Common myeloid progenitor, CD34-positive (primary cell): ENCODE results near the gene SCUBE2.
"Not testable (repeated sequence)": the region's sequence is repeated elsewhere in the genome, so short reads cannot be mapped to it uniquely, and the experiment has no call there.

Experiments
- CTCF ChIA-PET: fragments of 350-600 bp; sonication (Branson Sonifier 250); formaldehyde crosslinking; loops from one replicate; lab custom pipeline; 2021; ENCODE audit warnings: antibody characterized with exemption; lab: Charles Lee
- POLR2A ChIA-PET: fragments of 350-600 bp; sonication (Branson Sonifier 250); formaldehyde crosslinking; loops from one replicate; lab custom pipeline; 2021; ENCODE audit warnings: antibody characterized with exemption; lab: Charles Lee
- DNase-seq, 3 donors: peaks; one replicate each; pipeline versions ENCODE4 v3.0.0 to v3.0.0-alpha.2; 2013
- H3K27ac ChIP-seq, 2 experiments: 1 replicate in 1 of 2; 2 replicates in 1 of 2; pipeline ENCODE4 v1.7.0; 2013; ENCODE audit warnings: inconsistent platforms in 2 of 2, low read length in 2 of 2, mild to moderate bottlenecking in 2 of 2, low read depth in 1 of 2, moderate library complexity in 1 of 2; ENCODE audit not compliant: severe bottlenecking in 2 of 2, insufficient read depth in 1 of 2, poor library complexity in 1 of 2
- H3K27me3 ChIP-seq, 5 experiments: replicated peaks in 2 of 5; 1 replicate in 3 of 5; 2 replicates in 2 of 5; pipeline versions ENCODE4 v1.6.1 to v1.7.0; 2013; ENCODE audit warnings: low read length in 4 of 5, mild to moderate bottlenecking in 2 of 5, moderate library complexity in 2 of 5, inconsistent platforms in 1 of 5; ENCODE audit not compliant: insufficient read depth in 5 of 5, control insufficient read depth in 4 of 5
- H3K36me3 ChIP-seq, 4 experiments: 1 replicate in 2 of 4; 2 replicates in 2 of 4; pipeline versions ENCODE4 v1.6.1 to v1.7.0; 2013; ENCODE audit warnings: low read length in 3 of 4, control low read depth in 1 of 4, mild to moderate bottlenecking in 1 of 4; ENCODE audit not compliant: control insufficient read depth in 4 of 4, insufficient read depth in 4 of 4
- H3K4me1 ChIP-seq, 4 experiments: 1 replicate in 3 of 4; 2 replicates in 1 of 4; pipeline versions ENCODE4 v1.6.1 to v1.7.1; 2013; ENCODE audit warnings: low read length in 3 of 4, mild to moderate bottlenecking in 3 of 4, control low read depth in 1 of 4, inconsistent platforms in 1 of 4, moderate library complexity in 1 of 4; ENCODE audit not compliant: control insufficient read depth in 4 of 4, insufficient read depth in 4 of 4; ENCODE audit errors: control extremely low read depth in 1 of 4
- H3K4me3 ChIP-seq, 7 experiments: 1 replicate in 4 of 7; 2 replicates in 3 of 7; pipeline versions ENCODE4 v1.5.1 to v1.7.0; 2013; ENCODE audit warnings: mild to moderate bottlenecking in 7 of 7, low read length in 6 of 7, moderate library complexity in 6 of 7, inconsistent platforms in 2 of 7, low read depth in 2 of 7, control low read depth in 1 of 7; ENCODE audit not compliant: insufficient read depth in 4 of 7, control insufficient read depth in 1 of 7; ENCODE audit errors: extremely low read depth in 1 of 7
- H3K9me3 ChIP-seq, 5 experiments: 1 replicate in 4 of 5; 2 replicates in 1 of 5; pipeline versions ENCODE4 v1.6.1 to v1.7.1; 2013; ENCODE audit warnings: low read length in 4 of 5, mild to moderate bottlenecking in 2 of 5, inconsistent platforms in 1 of 5, low read depth in 1 of 5, moderate library complexity in 1 of 5; ENCODE audit not compliant: control insufficient read depth in 4 of 5, insufficient read depth in 2 of 5; ENCODE audit errors: control extremely low read depth in 1 of 5
- WGBS: methylation state at CpG from one replicate; pipeline ENCODE4 v1.1.5; 2013; ENCODE audit not compliant: insufficient coverage; 5-methylcytosine and 5-hydroxymethylcytosine counted together

SCUBE2 gene

GRCh38 chr11:9015677-9016076 lies 75.7 kb downstream of the SCUBE2 start:
- 17% methylated on average over 4 of the region's 4 CpGs for WGBS
- Histone ChIP-seq H3K27ac (no peak overlapping the region), H3K27me3 (no peaks in the 10 kb centered on the region), H3K9me3 (no peaks in the 10 kb centered on the region), H3K4me3 (no peak overlapping the region), H3K36me3 (no peaks in the 10 kb centered on the region), H3K4me1 (peaks cover 0 to 18% (median 13%) of the 10 kb centered on the region in 4 experiments)
- peak; percentile 69 to 84 (median 80) for DNase-seq
- CTCF ChIA-PET, result interaction anchor here (0.7 to 10.8 kb wide), 27 partner anchors 8 to 492 kb away, joined by 3 to 131 read pairs (median 4); partner anchors contain the start of gene NRIP3
- POLR2A ChIA-PET, result interaction anchor here (0.5 kb wide), 1 partner anchor 77 kb away, joined by 8 read pairs; no protein-coding TSS in a partner anchor

GRCh38 chr11:9014826-9015225 lies 76.6 kb downstream of the SCUBE2 start:
- no peak overlapping the region for H3K4me3 ChIP-seq
- no peak for DNase-seq
- H3K9me3 ChIP-seq, result no peaks in the 10 kb centered on the region
- peaks cover 0 to 18% (median 13%) of the 10 kb centered on the region in 4 experiments for H3K4me1 ChIP-seq
- H3K36me3 ChIP-seq, result no peaks in the 10 kb centered on the region
- ChIA-PET POLR2A (no interaction called here), CTCF (interaction anchor here (0.8 to 10.8 kb wide), 17 partner anchors 9 to 492 kb away, joined by 3 to 131 read pairs (median 9); partner anchors contain the start of gene NRIP3)
- H3K27me3 ChIP-seq, result no peaks in the 10 kb centered on the region
- no peak overlapping the region for H3K27ac ChIP-seq
- WGBS, result 93% methylated on average over 3 of the region's 3 CpGs

- ChIA-PET CTCF (interaction anchor here (1.4 to 10.8 kb wide), 6 partner anchors 10 to 494 kb away, joined by 3 to 131 read pairs (median 6); partner anchors contain the start of gene NRIP3), POLR2A (interaction anchor here (0.6 kb wide), 1 partner anchor 20 kb away, joined by 3 read pairs; no protein-coding TSS in a partner anchor)
- whole genome bisulfite sequencing, result 100% methylated on average over 4 of the region's 4 CpGs
- no peak for DNase-seq
- Histone ChIP-seq H3K27me3 (no peaks in the 10 kb centered on the region), H3K4me1 (peaks cover 0 to 18% (median 13%) of the 10 kb centered on the region in 4 experiments), H3K4me3 (no peak overlapping the region), H3K9me3 (no peaks in the 10 kb centered on the region), H3K36me3 (no peaks in the 10 kb centered on the region), H3K27ac (no peak overlapping the region)
Measured at GRCh38 chr11:9013373-9013772, 78.0 kb downstream of the SCUBE2 start.

- H3K9me3 ChIP-seq, H3K4me3 ChIP-seq, POLR2A ChIA-PET, DNase-seq, H3K27ac ChIP-seq, H3K4me1 ChIP-seq, H3K36me3 ChIP-seq: not testable (repeated sequence)
- WGBS, result no CpG with 5 or more reads among the region's 1 CpG
- H3K27me3 ChIP-seq, result peaks cover 0 to 20% (median 8%) of the 10 kb centered on the region in 5 experiments
- CTCF ChIA-PET, result interaction anchor here (0.8 to 10.8 kb wide), 2 partner anchors 19 to 131 kb away, joined by 3 to 131 read pairs; no protein-coding TSS in a partner anchor
Measured at GRCh38 chr11:9009538-9009937, 81.9 kb downstream of the SCUBE2 start.

GRCh38 chr11:9008661-9009060 lies 82.7 kb downstream of the SCUBE2 start:
- H3K4me3 ChIP-seq, result no peak overlapping the region
- 100% methylated on average over 1 of the region's 1 CpG for WGBS
- H3K9me3 ChIP-seq, result no peaks in the 10 kb centered on the region
- CTCF ChIA-PET, result interaction anchor here (1.2 kb wide), 1 partner anchor 9 kb away, joined by 5 read pairs; no protein-coding TSS in a partner anchor
- DNase-seq, result peak in 1 of 3 donors; percentile 24
- no peaks in the 10 kb centered on the region for H3K36me3 ChIP-seq
- H3K27me3 ChIP-seq, result peaks cover 0 to 28% (median 8%) of the 10 kb centered on the region in 5 experiments
- POLR2A ChIA-PET, result no interaction called here
- no peak overlapping the region for H3K27ac ChIP-seq
- peaks cover 0 to 11% (median 9%) of the 10 kb centered on the region in 4 experiments for H3K4me1 ChIP-seq

GRCh38 chr11:9008011-9008550 lies 83.3 kb downstream of the SCUBE2 start:
- Histone ChIP-seq H3K4me3 (no peak overlapping the region), H3K27ac (no peak overlapping the region), H3K27me3 (peaks cover 0 to 34% (median 11%) of the 10 kb centered on the region in 5 experiments), H3K4me1 (peaks cover 2 to 17% (median 15%) of the 10 kb centered on the region in 4 experiments), H3K9me3 (no peaks in the 10 kb centered on the region), H3K36me3 (no peaks in the 10 kb centered on the region)
- POLR2A ChIA-PET, result interaction anchor here (0.6 kb wide), 1 partner anchor 35 kb away, joined by 4 read pairs; no protein-coding TSS in a partner anchor
- WGBS, result 100% methylated on average over 3 of the region's 3 CpGs
- DNase-seq, result no peak
- CTCF ChIA-PET, result interaction anchor here (1.2 to 1.6 kb wide), 2 partner anchors 10 kb away, joined by 4 to 5 read pairs; no protein-coding TSS in a partner anchor

GRCh38 chr11:9005087-9005486 lies 86.3 kb downstream of the SCUBE2 start:
- WGBS, result 93% methylated on average over 4 of the region's 4 CpGs
- no peak for DNase-seq
- CTCF ChIA-PET, result interaction anchor here (2.1 to 2.4 kb wide), 2 partner anchors 10 to 45 kb away, joined by 7 to 13 read pairs; no protein-coding TSS in a partner anchor
- H3K27ac ChIP-seq, result no peak overlapping the region
- H3K4me3 ChIP-seq, result no peak overlapping the region
- peaks cover 2 to 54% (median 20%) of the 10 kb centered on the region in 5 experiments for H3K27me3 ChIP-seq
- no peaks in the 10 kb centered on the region for H3K36me3 ChIP-seq
- peaks cover 5 to 34% (median 29%) of the 10 kb centered on the region in 4 experiments for H3K4me1 ChIP-seq
- H3K9me3 ChIP-seq, result no peaks in the 10 kb centered on the region
- POLR2A ChIA-PET, result interaction anchor here (0.7 kb wide), 1 partner anchor 1018 kb away, joined by 3 read pairs; the partner anchor contains the start of gene EIF3F
